ENCODE data around the gene C20orf204.

GRCh38 chr20:64032706-64033624 lies 3.0 kb upstream of the C20orf204 start:
- TF ChIP-seq CTCF (IDR thresholded peaks at IDR 0.05) (no peak), POLR2A (IDR thresholded peaks at IDR 0.05) (no peak)
